Loucy (cell line): Measurements from ENCODE around the gene KDM3A.
"Not testable (repeated sequence)": the region's sequence is repeated elsewhere in the genome, so short reads cannot be mapped to it uniquely, and the experiment has no call there.

Experiments
- H2AFZ ChIP-seq: fragments of 200-600 bp; sonication (generic); 2 replicates; pipeline ENCODE4 v1.6.0; 2016; ENCODE audit warnings: antibody characterized with exemption, mild to moderate bottlenecking, low read length, moderate library complexity
- H3F3A ChIP-seq: fragments of 200-600 bp; 2 replicates; pipeline ENCODE4 v1.6.0; 2016; ENCODE audit warnings: antibody characterized with exemption, low read depth, mild to moderate bottlenecking
- H3K27me3 ChIP-seq: fragments of 200-600 bp; sonication (generic); 2 replicates; pipeline ENCODE4 v1.6.1; 2014; ENCODE audit warnings: low read length, mild to moderate bottlenecking; ENCODE audit not compliant: insufficient read depth, poor library complexity, severe bottlenecking
- H3K36me3 ChIP-seq: fragments of 200-600 bp; sonication (generic); 2 replicates; pipeline ENCODE4 v1.6.1; 2016; ENCODE audit warnings: low read length; ENCODE audit not compliant: insufficient read depth
- H3K4me1 ChIP-seq: fragments of 200-600 bp; sonication (generic); 2 replicates; pipeline ENCODE4 v1.5.1; 2014; ENCODE audit warnings: low read length, mild to moderate bottlenecking; ENCODE audit not compliant: insufficient read depth, poor library complexity, severe bottlenecking
- H3K4me2 ChIP-seq: fragments of 200-600 bp; sonication (generic); 2 replicates; pipeline ENCODE4 v1.6.0; 2014; ENCODE audit warnings: antibody characterized with exemption, low read length, low read depth, mild to moderate bottlenecking; ENCODE audit not compliant: poor library complexity, severe bottlenecking
- H3K4me3 ChIP-seq: fragments of 200-600 bp; sonication (generic); 2 replicates; pipeline ENCODE4 v1.5.1; 2014; ENCODE audit warnings: low read length, mild to moderate bottlenecking, mixed read lengths; ENCODE audit not compliant: poor library complexity, severe bottlenecking
- H3K79me2 ChIP-seq: fragments of 200-600 bp; sonication (generic); 2 replicates; pipeline ENCODE4 v1.6.1; 2014; ENCODE audit warnings: low read length; ENCODE audit not compliant: insufficient read depth
- H3K9ac ChIP-seq: fragments of 200-600 bp; sonication (generic); 2 replicates; pipeline ENCODE4 v1.6.0; 2014; ENCODE audit warnings: mild to moderate bottlenecking, low read depth, low read length, moderate library complexity; ENCODE audit not compliant: poor library complexity, severe bottlenecking
- H3K9me2 ChIP-seq: fragments of 200-600 bp; sonication (generic); replicated peaks from 2 replicates; pipeline ENCODE4 v1.6.1; 2016; ENCODE audit warnings: low read depth, low read length, mixed read lengths
- H3K9me3 ChIP-seq: fragments of 200-600 bp; sonication (generic); 2 replicates; pipeline ENCODE4 v1.6.1; 2014; ENCODE audit warnings: mild to moderate bottlenecking, antibody characterized with exemption, low read length, low read depth; ENCODE audit not compliant: insufficient read depth
- H4K20me1 ChIP-seq: fragments of 200-600 bp; sonication (generic); 2 replicates; pipeline ENCODE4 v1.6.0; 2014; ENCODE audit warnings: antibody characterized with exemption, low read length, mild to moderate bottlenecking; ENCODE audit not compliant: insufficient read depth, poor library complexity, severe bottlenecking
- CTCF ChIP-seq: fragments of 200-600 bp; sonication (generic); conservative IDR thresholded peaks from 2 replicates; pipeline ENCODE4 v1.5.1; 2014; ENCODE audit warnings: mild to moderate bottlenecking, antibody characterized with exemption, low read length
- EZH2phosphoT487 ChIP-seq: fragments of 200-600 bp; IDR thresholded peaks from 2 replicates; pipeline ENCODE4 v1.6.1; 2018; ENCODE audit warnings: antibody characterized with exemption, mild to moderate bottlenecking, moderate library complexity, borderline replicate concordance

The KDM3A gene

GRCh38 chr2:86492048-86492453 is 50.9 kb downstream of the KDM3A start:
- H3K9me3 ChIP-seq = no peaks in the 10 kb centered on the region
- no peak overlapping the region for H2AFZ ChIP-seq
- H3F3A ChIP-seq = no peaks in the 10 kb centered on the region
- H3K4me3 ChIP-seq = no peak overlapping the region
- no peaks in the 10 kb centered on the region for H4K20me1 ChIP-seq
- H3K27me3 ChIP-seq = no peaks in the 10 kb centered on the region
- H3K9me2 ChIP-seq = no peaks in the 10 kb centered on the region
- no peak overlapping the region for H3K4me2 ChIP-seq
- no peaks in the 10 kb centered on the region for H3K79me2 ChIP-seq
- no peak overlapping the region for H3K9ac ChIP-seq
- peaks cover 3% of the 10 kb centered on the region for H3K4me1 ChIP-seq
- H3K36me3 ChIP-seq = peaks cover 87% of the 10 kb centered on the region
- TF ChIP-seq EZH2phosphoT487 (no peak), CTCF (no peak)

GRCh38 chr2:86496391-86496790 is 55.2 kb downstream of the KDM3A start:
- H3K36me3 ChIP-seq = peaks cover 87% of the 10 kb centered on the region
- H2AFZ ChIP-seq, H3K79me2 ChIP-seq, H3K4me2 ChIP-seq, H3K9me2 ChIP-seq, H4K20me1 ChIP-seq, H3K27me3 ChIP-seq, H3K4me1 ChIP-seq, H3F3A ChIP-seq, H3K4me3 ChIP-seq, H3K9ac ChIP-seq: not testable (repeated sequence)
- H3K9me3 ChIP-seq = peaks cover 13% of the 10 kb centered on the region; the same call in 1 of the 2 replicates

- Histone ChIP-seq H3K4me3 (no peak overlapping the region), H3K79me2 (no peaks in the 10 kb centered on the region), H3K36me3 (peaks cover 77% of the 10 kb centered on the region)
Measured at GRCh38 chr2:86498468-86499260, 57.5 kb downstream of the KDM3A start.

More at GRCh38 chr2:86498468-86499260, 57.5 kb downstream of the KDM3A start:
- no peak overlapping the region for H3K9ac ChIP-seq
- no peak overlapping the region for H2AFZ ChIP-seq
- H3F3A ChIP-seq = no peaks in the 10 kb centered on the region
- no peaks in the 10 kb centered on the region for H3K27me3 ChIP-seq
- no peak overlapping the region for H3K4me2 ChIP-seq
- H4K20me1 ChIP-seq = no peaks in the 10 kb centered on the region
- TF ChIP-seq CTCF = no peak
- TF ChIP-seq EZH2phosphoT487 = no peak
- H3K9me3 ChIP-seq = peaks cover 13% of the 10 kb centered on the region; the same call in 1 of the 2 replicates
- peaks cover 3% of the 10 kb centered on the region for H3K4me1 ChIP-seq
- H3K9me2 ChIP-seq = no peaks in the 10 kb centered on the region
